Measurements from ENCODE around the gene ADTRP.
"Not testable (repeated sequence)": the region's sequence is repeated elsewhere in the genome, so short reads cannot be mapped to it uniquely, and the experiment has no call there.

Gene ADTRP

GRCh38 chr6:11689847-11690246 lies 88.8 kb downstream of the ADTRP start:
- DNase-seq, result no peak

- not testable (repeated sequence) for DNase-seq
Measured at GRCh38 chr6:11689400-11689799, 89.2 kb downstream of the ADTRP start.

- DNase-seq, result no peak
Measured at GRCh38 chr6:11688425-11688709, 90.2 kb downstream of the ADTRP start.

- DNase-seq, result no peak
Measured at GRCh38 chr6:11685481-11686093, 93.0 kb downstream of the ADTRP start.

GRCh38 chr6:11684901-11685480 lies 93.6 kb downstream of the ADTRP start:
- no peak for DNase-seq

GRCh38 chr6:11683871-11684270 lies 94.7 kb downstream of the ADTRP start:
- no peak for DNase-seq

GRCh38 chr6:11682561-11682975 lies 96.0 kb downstream of the ADTRP start:
- DNase-seq, result no peak

- no peak for DNase-seq
Measured at GRCh38 chr6:11681770-11682169, 96.8 kb downstream of the ADTRP start.

GRCh38 chr6:11681357-11681756 lies 97.2 kb downstream of the ADTRP start:
- no peak for DNase-seq

- not testable (repeated sequence) for DNase-seq
Measured at GRCh38 chr6:11680479-11680878, 98.1 kb downstream of the ADTRP start.

GRCh38 chr6:11679099-11679498 lies 99.5 kb downstream of the ADTRP start:
- no peak for DNase-seq

- DNase-seq, result no peak
Measured at GRCh38 chr6:11675601-11676000, 103.0 kb downstream of the ADTRP start.

GRCh38 chr6:11672669-11673068 lies 105.9 kb downstream of the ADTRP start:
- no peak for DNase-seq

- DNase-seq, result no peak
Measured at GRCh38 chr6:11672256-11672655, 106.3 kb downstream of the ADTRP start.

GRCh38 chr6:11669696-11670095 lies 108.9 kb downstream of the ADTRP start:
- no peak for DNase-seq

GRCh38 chr6:11668455-11668854 lies 110.1 kb downstream of the ADTRP start:
- DNase-seq, result no peak

GRCh38 chr6:11667876-11668275 lies 110.7 kb downstream of the ADTRP start:
- DNase-seq, result no peak

- DNase-seq, result no peak
Measured at GRCh38 chr6:11665604-11666326, 112.8 kb downstream of the ADTRP start.
